Lower leg skin (tissue), 4 donors: ENCODE results near the gene KANTR. TPM values are rescaled to one million over a fixed set of nuclear protein-coding genes. Genes with fewer than 3 reads are reported as not detected.
A peak's percentile ranks its signal among the peaks of the same experiment; 100 is the strongest.
"Not testable (repeated sequence)": the region's sequence is repeated elsewhere in the genome, so short reads cannot be mapped to it uniquely, and the experiment has no call there.

Experiments used
- DNase-seq, 2 donors: peaks; one replicate each; pipeline ENCODE4 v3.0.0-alpha.2; 2019; ENCODE audit warnings: low spot score in 2 of 2
- H3K4me3 ChIP-seq: fragments of 200-600 bp; sonication (generic); 2 replicates; pipeline ENCODE4 v1.5.1; 2017; ENCODE audit warnings: mild to moderate bottlenecking, low read depth; ENCODE audit not compliant: poor library complexity, severe bottlenecking
- POLR2A ChIP-seq, 2 donors: fragments of 450-650 bp; IDR thresholded peaks; one replicate each; pipeline ENCODE4 v1.6.1; 2016 to 2017; ENCODE audit warnings: antibody characterized with exemption in 2 of 2, mild to moderate bottlenecking in 1 of 2, moderate library complexity in 1 of 2
- WGBS, 2 donors: methylation state at CpG; one replicate each; pipeline ENCODE4 v1.1.5; 2018; 5-methylcytosine and 5-hydroxymethylcytosine counted together
- intact Hi-C: fragments of 100-400 bp; cut with DNase I; formaldehyde crosslinking; loops from one replicate; pipeline ENCODE4 v1.15.0; 2023; ENCODE audit warnings: low total_unique reads
- total RNA-seq, 4 donors: library from RNA; depleted of rRNA; stranded (reverse); fragments of >200 nt; gene quantifications; one replicate each; pipeline ENCODE4 v1.1.0, GENCODE V29; 2016
- TF ChIP-seq, protein P1 (sequence below), 3 donors: fragments of 450-650 bp; IDR thresholded peaks; one replicate each; pipeline ENCODE4 v1.5.1; 2016; ENCODE audit warnings: antibody characterized with exemption in 3 of 3, mild to moderate bottlenecking in 3 of 3, moderate library complexity in 2 of 3

Gene KANTR
- total RNA-seq, 4 donors from 2014 or later: 12.5 to 28.1 (median 21.8) TPM

DNA sequence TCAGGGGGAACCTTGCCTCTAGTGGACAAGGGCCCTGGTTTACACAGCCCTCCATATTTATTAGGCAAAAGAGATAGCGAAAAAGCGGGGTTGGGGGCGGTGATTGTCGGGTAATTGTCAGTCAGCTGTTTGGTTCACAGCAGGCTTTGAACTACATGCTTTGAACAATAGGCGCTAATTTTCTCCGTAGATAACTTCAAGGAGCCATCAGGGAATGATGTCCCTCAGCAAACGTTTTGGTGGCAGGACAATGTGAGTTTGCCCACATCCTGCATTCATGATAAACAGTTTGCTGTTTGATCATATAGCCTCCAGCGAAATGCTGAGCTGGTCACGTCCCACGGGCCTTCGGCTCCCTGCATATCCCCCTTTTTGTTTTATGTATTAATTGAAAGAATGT lies 65.2 kb downstream of the KANTR start:
- no peak overlapping the region for H3K4me3 ChIP-seq
- no peak for DNase-seq
- WGBS, 2 donors: 87 to 92% methylated on average over 11 of the region's 11 CpGs
- intact Hi-C loops: no loop called here
- no peak for TF ChIP-seq POLR2A (IDR thresholded peaks at IDR 0.05)
- TF ChIP-seq, protein P1, sequence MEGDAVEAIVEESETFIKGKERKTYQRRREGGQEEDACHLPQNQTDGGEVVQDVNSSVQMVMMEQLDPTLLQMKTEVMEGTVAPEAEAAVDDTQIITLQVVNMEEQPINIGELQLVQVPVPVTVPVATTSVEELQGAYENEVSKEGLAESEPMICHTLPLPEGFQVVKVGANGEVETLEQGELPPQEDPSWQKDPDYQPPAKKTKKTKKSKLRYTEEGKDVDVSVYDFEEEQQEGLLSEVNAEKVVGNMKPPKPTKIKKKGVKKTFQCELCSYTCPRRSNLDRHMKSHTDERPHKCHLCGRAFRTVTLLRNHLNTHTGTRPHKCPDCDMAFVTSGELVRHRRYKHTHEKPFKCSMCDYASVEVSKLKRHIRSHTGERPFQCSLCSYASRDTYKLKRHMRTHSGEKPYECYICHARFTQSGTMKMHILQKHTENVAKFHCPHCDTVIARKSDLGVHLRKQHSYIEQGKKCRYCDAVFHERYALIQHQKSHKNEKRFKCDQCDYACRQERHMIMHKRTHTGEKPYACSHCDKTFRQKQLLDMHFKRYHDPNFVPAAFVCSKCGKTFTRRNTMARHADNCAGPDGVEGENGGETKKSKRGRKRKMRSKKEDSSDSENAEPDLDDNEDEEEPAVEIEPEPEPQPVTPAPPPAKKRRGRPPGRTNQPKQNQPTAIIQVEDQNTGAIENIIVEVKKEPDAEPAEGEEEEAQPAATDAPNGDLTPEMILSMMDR (IDR thresholded peaks at IDR 0.05): no peak

DNA sequence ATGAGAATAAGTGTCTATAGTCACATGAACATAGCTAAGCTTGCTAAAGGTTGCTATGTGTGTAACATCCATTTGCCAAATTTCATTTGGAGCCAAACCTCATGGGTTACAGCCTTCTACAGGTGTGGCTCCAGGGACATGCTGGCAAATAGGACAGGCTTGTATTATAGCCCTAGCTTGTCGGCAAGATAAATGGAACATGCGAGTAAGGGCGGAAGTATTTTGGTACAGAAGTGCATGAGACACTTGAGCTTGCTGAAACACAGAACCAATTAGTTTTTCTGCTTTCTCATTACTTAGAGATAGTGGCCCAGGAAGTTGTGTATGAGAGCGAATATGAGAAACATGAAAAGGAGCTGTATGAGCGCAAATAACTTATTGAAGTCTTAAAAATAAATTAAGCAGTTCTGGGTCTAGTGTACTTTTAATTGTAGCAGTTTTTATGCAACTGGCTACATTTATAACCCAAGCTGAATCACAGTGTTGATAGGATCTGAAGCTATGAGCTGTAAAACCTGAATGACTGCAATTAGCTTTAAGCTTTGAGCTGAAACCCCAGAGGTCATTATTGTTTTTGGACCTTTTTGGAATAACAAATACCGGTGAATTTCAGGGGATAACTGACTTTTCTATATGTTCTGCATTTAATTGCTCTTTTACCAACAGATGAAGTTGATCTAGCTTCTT lies 66.5 kb downstream of the KANTR start:
- TF ChIP-seq POLR2A (IDR thresholded peaks at IDR 0.05): no peak
- TF ChIP-seq, protein P1 (IDR thresholded peaks at IDR 0.05): no peak
- 47 to 70% methylated on average over 6 of the region's 6 CpGs for WGBS, 2 donors
- no peak overlapping the region for H3K4me3 ChIP-seq
- intact Hi-C loops: no loop called here
- peak in 1 of 2 donors; percentile 27 for DNase-seq

DNA sequence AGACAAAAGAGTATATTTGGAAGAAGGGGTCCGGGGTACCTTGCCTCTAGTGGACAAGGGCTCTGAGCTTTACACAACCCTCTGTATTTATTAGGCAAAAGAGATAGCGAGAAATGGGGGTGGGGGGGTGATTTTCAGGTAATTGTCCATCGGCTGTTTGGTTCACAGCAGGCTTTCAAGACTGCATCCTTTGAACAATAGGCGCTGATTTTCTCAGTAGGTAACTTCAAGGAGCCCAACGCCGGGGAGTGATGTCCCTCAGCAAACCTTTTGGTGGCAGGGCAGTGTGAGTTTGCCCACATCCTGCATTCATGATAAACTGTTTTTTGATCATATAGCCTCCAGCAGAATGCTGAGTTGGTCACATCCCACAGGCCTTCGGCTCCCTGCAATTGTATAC lies 69.5 kb downstream of the KANTR start:
- intact Hi-C loops: no loop called here
- 73 to 88% methylated on average over 7 of the region's 7 CpGs for WGBS, 2 donors
- no peak for TF ChIP-seq POLR2A (IDR thresholded peaks at IDR 0.05)
- TF ChIP-seq, protein P1 (IDR thresholded peaks at IDR 0.05): no peak

DNA sequence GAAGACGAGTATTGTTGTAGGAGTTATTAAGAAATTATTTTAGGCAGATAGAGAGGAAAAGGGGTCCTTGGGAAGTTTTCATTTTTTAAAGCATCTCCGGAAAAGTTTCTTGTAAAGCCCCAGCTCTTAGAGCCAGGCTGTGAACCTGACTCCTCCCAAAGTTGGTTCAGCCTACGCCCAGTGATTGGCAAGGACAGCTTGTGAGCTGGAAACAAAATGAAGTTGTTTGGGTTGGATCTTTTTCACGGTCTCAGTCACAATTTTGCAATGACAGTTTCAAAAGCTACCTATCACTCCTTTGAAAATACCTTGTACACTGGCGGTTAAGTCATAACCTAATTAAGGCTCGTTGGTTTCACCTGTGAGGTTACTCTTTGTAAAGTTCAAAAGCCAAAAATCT lies 70.6 kb downstream of the KANTR start:
- intact Hi-C loops, DNase-seq, H3K4me3 ChIP-seq: not testable (repeated sequence)
- WGBS, 2 donors: 36 to 65% methylated on average over 6 of the region's 6 CpGs

More for the DNA sequence above, 69.5 kb downstream of the KANTR start:
- DNase-seq: no peak
- H3K4me3 ChIP-seq: no peak overlapping the region

DNA sequence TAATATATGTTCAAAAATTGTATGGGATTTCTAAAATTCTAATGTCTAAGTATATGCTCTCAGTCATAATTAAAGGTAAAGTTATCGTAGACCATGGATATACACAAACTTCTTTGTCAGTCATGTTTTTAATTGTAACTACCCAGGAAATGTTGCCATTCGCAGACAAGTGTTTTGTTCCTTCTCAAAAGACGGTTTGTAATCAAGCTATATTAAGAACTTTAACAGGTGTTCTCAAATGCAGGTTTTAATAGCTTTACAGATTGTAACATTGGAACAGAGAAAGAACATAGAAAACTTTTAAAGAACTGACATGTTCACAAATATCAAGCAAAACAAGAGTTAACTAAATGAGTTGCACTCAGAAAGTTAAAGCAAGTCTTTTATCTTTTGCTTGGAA lies 72.2 kb downstream of the KANTR start:
- TF ChIP-seq, protein P1 (IDR thresholded peaks at IDR 0.05): no peak
- WGBS, 2 donors: 86 to 92% methylated on average over 3 of the region's 3 CpGs
- H3K4me3 ChIP-seq: no peak overlapping the region
- DNase-seq: no peak
- intact Hi-C loops: no loop called here

DNA sequence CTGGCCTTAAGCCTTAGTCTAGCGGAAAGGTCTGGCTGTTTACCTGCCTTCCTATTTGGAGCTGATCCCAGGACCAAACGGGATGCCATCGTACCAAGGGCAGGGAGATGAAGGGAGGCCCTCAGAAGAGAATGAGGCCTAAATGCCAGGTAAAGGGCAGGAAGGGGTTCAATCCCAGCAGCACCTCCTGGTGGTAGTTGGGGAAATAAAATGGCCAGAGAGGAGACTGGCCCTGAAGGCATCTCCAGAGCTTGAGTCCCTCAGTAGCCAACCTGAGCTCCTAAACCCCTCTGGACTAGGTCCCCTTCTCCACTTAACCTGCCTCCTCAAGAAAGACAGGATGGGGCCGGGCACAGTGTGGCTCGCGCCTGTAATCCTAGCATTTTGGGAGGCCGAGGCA lies 77.4 kb downstream of the KANTR start:
- WGBS, 2 donors: 92 to 93% methylated on average over 6 to 7 of the region's 7 CpGs
- intact Hi-C loops: no loop called here
- no peak for TF ChIP-seq POLR2A (IDR thresholded peaks at IDR 0.05)
- TF ChIP-seq, protein P1 (IDR thresholded peaks at IDR 0.05): no peak
- DNase-seq: no peak
- no peak overlapping the region for H3K4me3 ChIP-seq

Other genes starting within 250 kb of the KANTR start
- gene XAGE3, start 226.1 kb upstream of the KANTR start, total RNA-seq: not detected
- 10 to 100 TPM; 42.6 to 50.9 (median 44.6) TPM for gene FAM156B, start 196.8 kb upstream of the KANTR start, total RNA-seq
- gene FAM156A, start 135.6 kb upstream of the KANTR start, total RNA-seq: 10 to 100 TPM; 12.7 to 19.1 (median 16.5) TPM
- gene GPR173, start 45.4 kb upstream of the KANTR start, total RNA-seq: under 1 TPM; 0.23 to 0.88 (median 0.49) TPM
- 10 to 100 TPM; 23.4 to 52.1 (median 36.5) TPM for gene TSPYL2, start 11.8 kb upstream of the KANTR start, total RNA-seq
- 100 to 1,000 TPM in 3 of 4 donors, 10 to 100 TPM in 1; 81.8 to 210 (median 145) TPM for gene KDM5C, start 131.1 kb downstream of the KANTR start, total RNA-seq
- gene IQSEC2, start 187.4 kb downstream of the KANTR start, total RNA-seq: 10 to 100 TPM; 16.3 to 24.2 (median 17.5) TPM